HG02642 (cell line): ENCODE results near the gene WASF2.
A peak's percentile ranks its signal among the peaks of the same experiment; 100 is the strongest.

Experiments used
- ATAC-seq: cut with Tn5 transposase; IDR thresholded peaks from one replicate; pipeline ENCODE4 v1.9.1; 2021; ENCODE audit warnings: mild to moderate bottlenecking; ENCODE audit not compliant: unreplicated experiment, poor library complexity

Gene WASF2

GRCh38 chr1:27381969-27382762 lies 107.8 kb downstream of the WASF2 start:
- ATAC-seq = no peak

GRCh38 chr1:27380766-27381733 lies 108.9 kb downstream of the WASF2 start:
- no peak for ATAC-seq

GRCh38 chr1:27380224-27380623 lies 109.7 kb downstream of the WASF2 start:
- no peak for ATAC-seq

- no peak for ATAC-seq
Measured at GRCh38 chr1:27379564-27380122, 110.3 kb downstream of the WASF2 start.

- ATAC-seq = no peak
Measured at GRCh38 chr1:27377760-27378495, 112.0 kb downstream of the WASF2 start.

- ATAC-seq = no peak
Measured at GRCh38 chr1:27374362-27375086, 115.4 kb downstream of the WASF2 start, which contains the start of gene FCN3. TSS of gene FCN3 (minus strand) at chr1:27374824. CDS start at chr1:27374818, 6 bp downstream.

- no peak for ATAC-seq
Measured at GRCh38 chr1:27372808-27373690, 116.9 kb downstream of the WASF2 start.

GRCh38 chr1:27372022-27372807 lies 117.8 kb downstream of the WASF2 start:
- no peak for ATAC-seq

GRCh38 chr1:27368869-27369582 lies 120.9 kb downstream of the WASF2 start:
- ATAC-seq = no peak

GRCh38 chr1:27367160-27367650 lies 122.8 kb downstream of the WASF2 start:
- ATAC-seq = no peak

GRCh38 chr1:27366411-27367159 lies 123.4 kb downstream of the WASF2 start, which contains the start of gene MAP3K6:
TSS of gene MAP3K6 (minus strand) at chr1:27366961. CDS start at chr1:27366597, 364 bp downstream.
- peak; percentile 40 for ATAC-seq

- ATAC-seq = peak; percentile 42
Measured at GRCh38 chr1:27366113-27366410, 123.9 kb downstream of the WASF2 start.

- peak; percentile 39 for ATAC-seq
Measured at GRCh38 chr1:27365372-27366112, 124.4 kb downstream of the WASF2 start.

GRCh38 chr1:27364696-27365371 lies 125.1 kb downstream of the WASF2 start:
- ATAC-seq = no peak
